Measurements from ENCODE around the gene TCHH.

Gene TCHH

GRCh38 chr1:152067150-152067549, 48.1 kb downstream of the TCHH start:
- Mint-ChIP-seq H3K27ac (no peak overlapping the region), H3K36me3 (ENCODE audit: low read depth) (no peaks in the 10 kb centered on the region), H3K4me3 (no peak overlapping the region), H3K4me1 (no peaks in the 10 kb centered on the region), H3K27me3 (ENCODE audit: low read depth, poor library complexity) (peaks cover 14% of the 10 kb centered on the region), H3K9me3 (peaks cover 6% of the 10 kb centered on the region)
- TF ChIP-seq, protein P1, sequence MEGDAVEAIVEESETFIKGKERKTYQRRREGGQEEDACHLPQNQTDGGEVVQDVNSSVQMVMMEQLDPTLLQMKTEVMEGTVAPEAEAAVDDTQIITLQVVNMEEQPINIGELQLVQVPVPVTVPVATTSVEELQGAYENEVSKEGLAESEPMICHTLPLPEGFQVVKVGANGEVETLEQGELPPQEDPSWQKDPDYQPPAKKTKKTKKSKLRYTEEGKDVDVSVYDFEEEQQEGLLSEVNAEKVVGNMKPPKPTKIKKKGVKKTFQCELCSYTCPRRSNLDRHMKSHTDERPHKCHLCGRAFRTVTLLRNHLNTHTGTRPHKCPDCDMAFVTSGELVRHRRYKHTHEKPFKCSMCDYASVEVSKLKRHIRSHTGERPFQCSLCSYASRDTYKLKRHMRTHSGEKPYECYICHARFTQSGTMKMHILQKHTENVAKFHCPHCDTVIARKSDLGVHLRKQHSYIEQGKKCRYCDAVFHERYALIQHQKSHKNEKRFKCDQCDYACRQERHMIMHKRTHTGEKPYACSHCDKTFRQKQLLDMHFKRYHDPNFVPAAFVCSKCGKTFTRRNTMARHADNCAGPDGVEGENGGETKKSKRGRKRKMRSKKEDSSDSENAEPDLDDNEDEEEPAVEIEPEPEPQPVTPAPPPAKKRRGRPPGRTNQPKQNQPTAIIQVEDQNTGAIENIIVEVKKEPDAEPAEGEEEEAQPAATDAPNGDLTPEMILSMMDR (IDR thresholded peaks at IDR 0.05): no peak
- DNase-seq: no peak

DNA sequence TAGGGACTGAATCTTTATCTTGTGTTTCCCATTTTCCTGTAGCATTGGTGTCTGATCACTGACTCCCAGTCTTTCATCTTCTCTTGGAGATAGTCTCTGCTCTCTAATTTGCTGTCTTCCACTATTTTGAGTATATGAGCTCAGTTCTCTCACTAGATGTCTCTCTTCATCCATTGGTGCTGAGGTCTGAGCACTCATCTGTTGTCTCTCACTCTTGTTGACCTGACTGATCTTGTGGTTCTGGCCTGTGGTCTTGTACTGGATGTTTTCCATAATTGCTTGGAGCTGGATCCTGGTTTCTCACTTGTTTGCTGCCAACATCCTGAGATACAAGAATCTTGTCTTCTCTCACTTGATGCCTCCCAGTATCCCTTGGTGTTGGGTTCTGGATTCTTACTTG, 53.3 kb downstream of the TCHH start:
- Mint-ChIP-seq H3K4me1 (no peaks in the 10 kb centered on the region), H3K27ac (no peak overlapping the region), H3K4me3 (no peak overlapping the region), H3K9me3 (peaks cover 6% of the 10 kb centered on the region), H3K36me3 (ENCODE audit: low read depth) (no peaks in the 10 kb centered on the region), H3K27me3 (ENCODE audit: low read depth, poor library complexity) (peaks cover 14% of the 10 kb centered on the region)
- DNase-seq: no peak
- TF ChIP-seq, protein P1 (IDR thresholded peaks at IDR 0.05): no peak
